NT2/D1 (cell line): ENCODE results near the gene LSM10.

ENCODE experiments used
- SUZ12 ChIP-seq: IDR thresholded peaks from 2 replicates; pipeline ENCODE4 v1.6.1; 2011; ENCODE audit not compliant: insufficient read length, insufficient read depth; ENCODE audit errors: extremely low read depth
- ZNF274 ChIP-seq: IDR thresholded peaks from 2 replicates; pipeline ENCODE4 v1.6.1; 2011; ENCODE audit warnings: mild to moderate bottlenecking, low read depth, low read length

- TF ChIP-seq ZNF274 (no peak), SUZ12 (no peak)
Measured at GRCh38 chr1:36400514-36400824, 2.8 kb upstream of the LSM10 start.
